NCI-H460 (cell line): ENCODE measurements around the gene SYNJ2. TPM values are rescaled to one million over a fixed set of nuclear protein-coding genes. Genes with fewer than 3 reads are reported as not detected.

Source experiments
- DNase-seq: peaks from one replicate; pipeline ENCODE4 v3.0.0-alpha.2; 2016; ENCODE audit warnings: low read depth; ENCODE audit errors: extremely low read depth
- total RNA-seq: library from RNA; depleted of rRNA; stranded (reverse); fragments of >200 nt; shearing (Covaris generic); gene quantifications from 2 replicates; pipeline ENCODE4 v1.2.3, GENCODE V29; 2014

Gene SYNJ2
- total RNA-seq, 1 experiment from 2014 or later: 3.4 TPM

DNA sequence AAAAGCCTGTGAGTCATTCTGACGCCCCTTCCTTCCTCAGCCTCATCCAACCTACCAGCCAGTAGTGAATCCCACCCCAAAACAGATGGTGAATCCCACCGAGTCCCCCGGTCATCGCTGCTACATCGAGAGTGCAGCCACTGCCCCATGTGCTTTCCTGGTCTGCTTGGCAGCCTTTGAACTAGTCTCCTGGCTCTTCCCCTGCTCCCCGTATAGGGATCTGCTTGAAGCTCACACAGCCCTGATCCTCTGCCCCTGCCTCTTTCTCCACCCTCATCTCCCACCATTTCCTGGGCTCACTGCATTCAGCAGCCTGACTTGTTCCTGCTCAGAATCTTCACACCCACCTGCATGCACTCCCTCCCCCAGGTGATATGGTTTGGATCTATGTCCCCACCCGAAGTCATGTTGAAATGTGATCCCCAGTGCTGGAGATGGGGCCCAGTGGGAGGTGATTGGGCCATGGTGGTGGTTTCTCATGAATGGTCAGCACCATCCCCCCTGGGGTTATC, 14.6 kb downstream of the SYNJ2 start:
- no peak for DNase-seq

DNA sequence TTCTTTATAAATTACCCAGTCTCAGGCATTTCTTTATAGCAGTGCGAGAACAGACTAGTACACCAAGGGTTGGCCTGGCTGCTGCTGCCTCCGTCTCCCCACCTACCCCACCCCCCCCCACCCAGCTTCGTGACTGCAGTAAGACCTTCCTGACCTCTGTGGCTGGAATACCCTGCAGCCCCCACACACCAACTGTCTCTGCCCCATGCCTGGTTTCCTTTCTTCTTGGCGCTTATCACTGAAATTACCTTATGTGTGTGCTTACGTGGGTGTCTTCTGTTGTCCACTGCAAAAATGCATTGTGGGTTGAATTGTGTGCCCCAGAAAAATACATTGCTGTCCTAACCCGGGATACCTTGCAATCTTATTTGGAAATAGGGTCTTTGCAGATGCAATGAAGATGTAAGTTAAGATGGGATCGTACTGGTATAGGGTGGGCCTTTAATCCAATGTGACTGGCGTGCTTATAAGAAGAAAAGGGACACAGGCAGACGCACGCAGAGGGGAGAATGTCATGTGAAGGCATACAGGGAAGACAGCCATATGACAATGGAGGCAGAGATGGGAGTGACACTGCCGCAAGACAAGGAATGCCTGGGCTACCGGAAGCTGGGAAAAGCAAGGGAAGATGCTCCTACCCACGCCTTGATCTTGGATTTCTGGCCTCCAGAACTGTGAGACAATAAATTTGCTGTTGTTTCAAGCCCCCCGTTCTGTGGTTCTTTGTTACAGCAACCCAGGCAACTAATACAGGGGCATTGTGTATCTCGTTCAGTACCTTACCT, 15.4 kb downstream of the SYNJ2 start:
- DNase-seq: no peak

DNA sequence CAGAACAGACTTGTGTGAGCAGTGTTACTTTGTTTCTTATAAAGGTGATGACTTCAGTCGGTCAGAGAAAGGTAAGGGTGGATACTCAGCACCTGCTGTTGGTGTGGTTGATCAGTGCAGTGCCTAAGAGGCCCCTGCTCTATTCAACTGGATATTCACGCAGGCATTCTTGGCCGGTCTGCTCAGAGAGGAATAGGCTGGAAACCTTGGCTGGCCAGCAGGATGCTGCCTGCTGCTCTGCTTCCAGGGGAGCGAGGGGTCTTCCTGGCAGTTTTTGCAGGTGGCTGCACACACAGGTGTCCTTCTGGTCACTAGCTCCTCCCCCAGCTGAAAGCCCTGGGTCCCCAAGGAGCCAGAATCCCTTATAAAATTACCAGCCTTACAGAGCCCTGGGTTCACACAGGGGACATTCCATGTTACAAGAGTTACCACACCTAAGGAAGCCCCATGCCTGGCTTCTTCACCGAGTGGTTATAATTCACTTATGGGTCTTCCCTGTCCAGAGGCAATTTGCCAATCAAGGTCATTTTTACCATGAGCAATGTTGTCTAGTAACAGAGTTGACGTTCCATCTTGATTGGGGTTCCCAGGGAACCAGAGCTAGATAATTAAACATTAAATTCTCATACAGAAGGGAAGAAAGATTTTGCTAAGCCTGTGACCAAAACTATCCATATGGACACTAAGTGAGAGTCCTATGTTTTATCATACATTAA, 16.4 kb downstream of the SYNJ2 start:
- no peak for DNase-seq

DNA sequence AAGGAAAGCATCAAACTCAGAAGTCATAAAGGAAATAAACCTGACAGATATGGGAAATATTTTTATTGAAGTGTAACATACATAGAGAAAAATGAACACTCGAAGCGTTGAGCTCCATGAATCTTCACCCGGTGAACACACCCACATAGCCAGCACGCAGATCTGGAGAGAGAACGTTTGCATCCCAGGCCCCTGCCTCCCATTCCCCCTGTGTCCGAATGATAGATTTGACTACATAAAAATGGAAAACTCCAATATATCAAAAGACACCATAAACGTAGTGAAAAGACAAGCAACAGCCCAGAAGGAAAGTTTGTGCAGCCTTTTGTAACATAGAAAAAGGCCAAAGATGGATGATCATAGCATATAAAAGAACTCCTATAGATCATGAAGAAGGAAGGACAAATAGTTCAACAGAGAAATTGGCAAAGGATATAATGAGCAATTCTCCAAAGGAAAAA, 17.1 kb downstream of the SYNJ2 start:
- DNase-seq: no peak

DNA sequence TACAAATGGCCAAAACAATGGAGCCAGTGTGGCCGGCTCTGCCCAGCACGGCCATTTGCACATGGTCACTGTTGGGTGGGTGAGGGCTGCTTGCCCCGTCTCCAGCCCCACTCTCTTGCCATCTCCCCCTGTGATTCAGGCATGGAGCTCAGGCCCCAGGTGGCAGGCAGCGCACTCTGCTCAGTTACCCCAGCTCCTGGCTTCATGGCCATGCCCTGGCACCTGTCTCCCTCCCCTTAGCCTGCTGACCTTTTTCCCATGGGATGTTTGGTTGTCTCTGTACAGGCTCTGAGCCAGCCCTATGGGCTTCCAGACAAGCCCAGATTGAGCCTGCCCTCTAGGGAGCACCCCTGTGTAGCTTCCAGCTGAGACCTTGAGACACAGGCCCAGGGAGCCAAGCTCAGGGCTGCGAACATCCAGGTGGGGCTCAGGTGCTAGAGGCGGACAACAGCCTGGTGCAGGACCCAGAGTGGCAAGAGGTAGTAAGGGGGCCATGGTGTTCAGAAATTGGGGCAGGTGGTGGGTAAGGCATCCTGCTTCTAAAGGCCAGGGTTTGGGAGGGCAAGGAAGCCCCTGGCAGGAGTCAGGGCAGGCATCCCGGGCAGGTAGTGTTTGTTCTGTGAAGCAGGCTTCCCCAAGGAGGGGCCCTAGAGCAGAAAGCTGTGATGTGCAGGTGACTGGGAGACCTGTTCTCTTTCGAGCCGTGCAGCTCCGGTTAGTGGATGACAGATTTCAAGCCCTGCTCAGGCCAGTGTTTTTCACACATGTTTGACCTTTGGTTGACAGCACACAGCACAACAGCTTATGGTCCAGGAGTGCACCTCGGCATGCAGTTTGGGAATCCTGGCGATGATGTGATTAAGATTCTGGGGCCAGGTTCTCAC, 17.7 kb downstream of the SYNJ2 start:
- DNase-seq: no peak

DNA sequence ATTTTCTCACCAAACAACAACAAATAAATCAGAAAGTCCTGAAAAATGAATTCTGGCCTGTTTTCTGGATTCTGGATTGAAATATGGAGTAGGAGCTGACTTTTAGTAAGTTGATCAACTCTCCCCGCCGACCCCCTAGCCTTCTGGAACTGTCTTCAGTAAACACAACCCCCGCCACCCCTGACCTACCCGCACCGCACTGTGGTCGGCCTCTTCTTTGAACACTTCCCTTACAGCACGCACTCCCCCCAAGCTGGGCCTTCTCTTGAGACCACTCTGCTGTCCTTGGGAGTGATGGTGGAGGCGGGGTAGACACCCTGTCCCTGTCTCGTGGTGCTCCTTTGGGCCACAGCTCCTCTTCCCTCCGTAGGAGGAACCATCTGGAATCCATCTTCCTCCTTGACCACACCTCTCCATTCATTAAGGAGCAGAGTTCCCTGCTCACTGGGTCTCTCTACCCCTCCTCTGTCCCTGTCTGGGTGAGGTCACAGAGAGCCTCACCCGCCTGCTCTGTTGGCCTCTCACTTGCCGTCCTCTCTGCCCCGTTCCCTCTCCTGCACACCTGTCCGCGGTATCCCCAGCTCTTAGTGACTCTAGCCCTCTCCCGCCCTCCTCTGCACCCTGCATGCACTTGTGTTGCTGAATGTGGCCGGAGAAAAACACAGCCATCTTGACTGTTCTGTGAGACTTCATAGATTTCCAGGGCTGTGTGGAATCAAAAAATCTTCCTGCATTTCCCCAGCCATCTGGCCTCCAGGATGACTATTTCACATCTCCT, 19.1 kb downstream of the SYNJ2 start:
- DNase-seq: no peak

DNA sequence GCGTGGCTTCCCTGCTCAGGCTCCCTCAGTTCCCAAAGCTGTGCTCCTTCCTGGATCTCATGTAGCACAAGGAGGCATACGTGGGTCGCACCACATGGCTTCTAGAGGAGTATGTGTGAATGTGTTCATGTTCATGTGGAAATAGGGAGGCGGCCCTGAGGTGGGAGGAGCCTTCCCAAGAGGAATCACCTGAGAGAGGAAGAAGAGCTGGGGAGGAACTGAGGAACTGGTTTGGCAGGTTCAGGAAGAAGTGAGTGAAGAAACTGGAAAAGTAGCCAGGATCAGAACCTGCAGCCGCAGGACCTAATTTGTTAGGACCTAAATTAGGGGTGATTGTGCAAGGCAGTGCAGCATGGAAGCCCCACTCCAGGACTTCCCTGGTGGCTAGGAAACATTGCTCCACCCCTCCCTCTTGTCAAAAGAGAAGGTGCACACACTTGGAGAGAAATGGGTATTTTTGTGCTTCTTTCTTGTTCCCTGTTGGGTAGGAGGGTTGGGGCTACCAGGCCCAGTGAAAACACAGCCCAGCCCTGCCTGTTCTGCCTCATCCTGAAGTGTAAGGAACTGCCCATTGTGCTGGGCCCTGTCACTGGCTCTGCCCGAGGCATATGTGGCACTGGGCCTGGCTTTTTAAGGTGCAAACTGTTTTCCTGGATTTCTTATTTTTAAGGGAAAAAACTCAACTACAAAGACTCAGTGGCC, 20.7 kb downstream of the SYNJ2 start:
- no peak for DNase-seq

DNA sequence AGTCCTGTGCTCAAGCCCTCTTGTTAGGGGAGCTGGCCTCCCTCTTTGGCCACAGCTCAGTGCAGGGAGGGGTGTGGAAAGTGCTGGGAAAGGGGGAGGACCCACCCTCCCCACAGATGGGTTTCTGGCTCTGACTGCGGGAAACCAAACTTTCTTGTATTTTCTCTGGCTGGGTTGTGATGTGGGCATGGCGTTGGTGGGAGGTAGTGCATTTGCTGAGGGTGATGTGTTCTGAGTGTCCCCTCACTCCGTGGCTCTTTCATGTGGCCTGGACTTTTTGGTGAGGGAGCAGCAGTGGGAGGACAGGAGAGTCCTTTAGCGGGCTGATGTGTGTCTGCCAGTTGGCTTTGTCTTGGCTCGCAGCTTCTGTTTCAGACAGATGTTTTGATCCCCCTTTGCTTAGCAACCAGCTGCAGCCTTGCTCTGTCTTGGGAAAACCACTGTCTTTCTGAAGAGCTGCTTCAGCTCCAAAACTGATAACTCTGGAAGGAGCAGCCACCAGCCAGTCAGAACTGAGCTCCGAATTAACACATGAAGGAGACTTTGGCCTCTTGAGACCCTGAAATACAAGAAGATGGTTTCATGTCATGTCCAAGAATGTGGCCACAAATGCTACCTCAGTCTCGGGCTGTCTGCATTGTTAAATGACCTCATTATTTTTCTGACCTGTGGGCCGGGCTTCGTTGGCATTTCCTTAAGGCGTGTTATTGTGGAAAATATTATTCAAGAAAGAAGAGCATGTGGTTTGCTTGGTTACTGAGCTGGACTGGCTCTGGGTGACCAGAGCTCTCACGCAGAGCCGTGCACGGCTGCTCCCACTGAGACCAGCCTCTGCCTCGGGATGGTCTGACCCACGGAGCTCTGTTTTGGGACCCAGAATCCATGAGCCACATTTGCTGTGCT, 21.5 kb downstream of the SYNJ2 start:
- no peak for DNase-seq

DNA sequence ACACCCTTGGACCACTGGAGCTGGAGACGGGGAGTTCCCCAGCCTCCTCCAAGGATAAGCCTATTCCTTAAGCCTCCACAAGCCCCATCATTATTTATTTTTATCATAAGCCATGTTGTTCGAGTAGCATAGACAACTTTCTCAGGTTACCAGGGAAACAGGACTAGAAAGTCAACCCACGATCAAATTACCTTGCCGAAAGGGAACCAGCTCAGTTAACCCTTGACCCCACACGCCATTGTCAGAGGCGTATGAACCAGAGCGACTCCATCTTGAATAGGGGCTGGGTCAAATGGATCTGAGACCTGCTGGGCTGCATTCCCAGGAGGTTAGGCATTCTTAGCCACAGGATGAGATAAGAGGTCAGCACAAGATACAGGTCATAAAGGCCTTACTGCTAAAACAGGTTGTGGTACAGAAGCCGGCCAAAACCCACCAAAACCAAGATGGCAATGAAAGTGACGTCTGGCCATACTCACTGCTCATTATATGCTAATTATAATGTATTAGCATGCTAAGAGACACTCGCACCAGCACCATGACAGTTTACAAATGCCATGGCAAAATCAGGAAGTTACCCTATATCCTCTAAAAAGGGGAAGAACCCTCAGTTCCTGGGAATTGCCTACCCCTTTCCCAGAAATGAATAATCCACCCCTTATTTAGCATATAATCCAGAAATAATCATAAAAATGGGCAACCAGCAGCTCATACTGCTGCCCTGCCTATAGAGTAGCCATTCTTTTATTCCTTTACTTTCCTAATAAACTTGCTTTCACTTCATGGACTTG, 22.4 kb downstream of the SYNJ2 start:
- DNase-seq: no peak

DNA sequence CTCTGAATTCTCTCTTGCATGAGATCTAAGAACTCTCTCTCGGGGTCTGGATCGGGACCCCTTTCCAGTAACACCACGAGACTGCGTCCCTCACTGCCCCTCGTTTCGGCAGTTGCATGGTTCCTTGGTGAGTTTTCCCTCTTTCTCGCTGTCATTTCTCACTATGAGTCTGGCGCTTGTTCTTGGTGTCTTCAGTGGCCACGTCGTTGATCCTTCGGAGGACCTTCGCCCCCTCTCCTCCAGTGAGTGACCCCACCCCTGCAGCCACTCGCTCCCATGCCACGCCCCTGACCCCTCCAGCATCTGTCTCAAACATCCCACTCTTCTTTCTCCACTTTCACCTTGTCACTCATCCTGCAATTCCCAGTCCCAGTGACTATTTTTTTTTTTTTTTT, 23.0 kb downstream of the SYNJ2 start:
- DNase-seq: no peak

DNA sequence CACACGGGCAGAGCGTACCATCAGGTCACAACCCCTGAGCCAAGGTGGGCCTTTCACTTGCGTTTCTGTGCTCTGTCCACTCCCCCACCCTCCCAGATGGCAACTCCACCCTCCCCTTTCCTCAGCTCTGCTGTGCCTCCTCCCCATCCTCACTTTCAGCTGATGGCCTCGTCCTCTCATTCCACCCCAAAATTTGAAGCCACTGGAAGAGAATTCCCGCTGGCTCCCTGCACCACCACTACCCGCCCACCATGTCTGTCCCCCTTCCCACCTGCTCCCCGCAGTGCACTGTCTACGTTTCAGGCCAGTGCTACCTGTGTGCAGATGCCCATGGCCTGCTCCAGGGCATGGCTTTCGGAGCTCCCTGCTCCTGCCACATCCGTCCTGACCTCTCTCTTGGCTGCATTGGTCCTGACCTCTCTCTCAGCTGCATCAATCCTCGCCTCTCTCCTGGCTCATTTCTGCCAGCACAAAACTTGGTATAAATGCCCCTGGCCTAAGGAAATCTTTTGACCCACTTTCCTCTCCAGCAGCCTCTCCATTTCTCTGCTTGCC, 24.0 kb downstream of the SYNJ2 start:
- DNase-seq: no peak

DNA sequence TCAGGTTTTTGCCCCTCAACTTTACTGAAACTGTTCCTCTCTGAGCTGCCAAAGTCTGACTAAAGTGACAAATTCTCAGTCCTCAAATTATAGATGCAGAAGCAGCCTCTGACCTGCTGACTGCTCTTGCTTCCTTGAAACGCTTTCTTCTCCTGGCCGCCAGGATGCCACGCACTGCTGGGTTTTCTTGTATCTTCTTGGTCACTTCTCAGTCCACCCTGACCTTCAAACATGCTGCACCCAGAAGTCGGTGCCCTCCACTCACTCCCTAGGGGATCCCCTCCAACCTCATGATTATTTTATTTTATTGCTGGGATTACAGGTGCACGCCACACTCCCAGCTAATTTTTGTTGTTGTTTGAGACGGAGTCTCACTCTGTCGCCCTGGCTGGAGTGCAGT, 24.7 kb downstream of the SYNJ2 start:
- no peak for DNase-seq

DNA sequence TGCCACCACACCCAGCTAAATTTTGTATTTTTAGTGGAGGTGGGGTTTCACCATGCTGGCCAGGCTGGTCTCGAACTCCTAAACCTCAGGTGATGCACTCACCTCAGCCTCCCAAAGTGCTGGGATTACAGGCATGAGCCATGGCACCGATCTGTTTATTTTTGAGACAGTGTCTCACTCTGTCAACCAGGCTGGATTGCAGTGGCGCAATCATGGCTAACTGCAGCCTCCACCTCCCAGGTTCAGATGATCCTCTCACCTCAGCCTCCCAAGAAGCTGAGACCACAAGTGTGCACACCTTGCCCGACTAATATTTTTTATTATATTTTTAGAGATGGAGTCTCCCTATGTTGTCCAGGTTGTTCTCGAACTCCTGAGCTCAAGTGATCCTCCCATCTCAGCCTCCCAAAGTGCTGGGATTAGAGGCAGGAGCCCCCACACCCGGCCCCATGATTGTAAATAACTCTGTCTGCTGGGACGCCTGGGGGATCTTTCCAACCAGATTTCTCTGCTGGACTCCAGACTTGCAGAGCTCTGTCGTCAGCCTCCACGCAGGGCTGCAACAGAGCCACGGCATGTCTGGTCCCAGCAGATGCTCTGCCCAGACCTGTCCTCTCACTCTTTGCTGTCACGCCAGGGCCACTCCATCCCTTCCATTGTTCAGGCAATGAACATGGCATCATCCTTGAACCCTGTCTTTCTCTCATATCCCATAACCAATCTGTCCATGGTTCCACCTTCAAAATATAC, 25.3 kb downstream of the SYNJ2 start:
- no peak for DNase-seq

DNA sequence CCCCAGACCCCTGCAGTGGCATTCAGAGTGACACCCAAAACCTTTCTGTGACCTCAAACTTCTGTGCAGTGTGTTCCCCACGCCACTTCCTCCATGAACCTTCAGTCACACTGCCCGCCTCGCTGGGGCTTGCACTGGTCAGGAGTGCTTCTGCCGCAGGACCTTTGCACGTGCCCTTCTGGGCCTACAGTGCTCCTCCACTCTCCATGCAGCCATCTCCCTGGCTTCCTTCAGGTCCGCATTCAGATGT, 27.1 kb downstream of the SYNJ2 start:
- DNase-seq: no peak

DNA sequence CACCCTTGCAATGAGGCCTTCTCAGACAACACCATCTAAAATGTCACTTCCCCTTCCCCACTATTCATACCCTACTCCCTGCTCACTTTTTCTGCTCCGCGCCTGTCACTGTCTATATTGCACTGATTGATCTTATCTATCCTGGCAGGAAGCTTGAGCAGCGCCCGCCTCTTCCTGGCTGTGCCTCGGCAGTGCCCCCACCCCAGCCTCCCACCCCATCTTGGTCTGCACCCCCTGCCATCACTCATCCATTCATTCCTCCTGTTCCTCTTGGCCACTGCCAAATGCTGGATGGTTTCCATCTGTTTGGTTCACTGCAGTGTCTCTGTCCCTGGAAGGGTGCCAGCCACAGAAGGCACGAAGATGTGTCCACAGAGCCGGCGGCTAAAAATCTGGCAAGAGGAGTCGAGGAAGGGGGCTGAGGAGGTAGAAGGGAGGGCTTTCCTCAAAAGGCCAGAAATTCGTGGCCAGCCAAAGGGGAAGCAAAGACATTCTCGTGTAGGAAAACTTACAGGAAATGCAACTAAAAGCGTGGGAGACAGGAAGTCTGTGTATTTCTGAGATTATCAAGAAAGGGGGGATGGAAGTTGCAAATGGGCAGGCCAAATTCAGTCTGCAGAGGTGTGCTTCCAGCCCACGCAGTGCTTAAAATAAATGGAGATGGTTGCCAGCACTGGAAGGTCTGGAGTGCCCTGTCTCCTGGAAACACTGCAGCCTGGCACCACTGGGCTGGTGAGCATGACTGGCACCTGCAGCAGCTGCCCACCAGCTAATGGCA, 27.6 kb downstream of the SYNJ2 start:
- DNase-seq: no peak

DNA sequence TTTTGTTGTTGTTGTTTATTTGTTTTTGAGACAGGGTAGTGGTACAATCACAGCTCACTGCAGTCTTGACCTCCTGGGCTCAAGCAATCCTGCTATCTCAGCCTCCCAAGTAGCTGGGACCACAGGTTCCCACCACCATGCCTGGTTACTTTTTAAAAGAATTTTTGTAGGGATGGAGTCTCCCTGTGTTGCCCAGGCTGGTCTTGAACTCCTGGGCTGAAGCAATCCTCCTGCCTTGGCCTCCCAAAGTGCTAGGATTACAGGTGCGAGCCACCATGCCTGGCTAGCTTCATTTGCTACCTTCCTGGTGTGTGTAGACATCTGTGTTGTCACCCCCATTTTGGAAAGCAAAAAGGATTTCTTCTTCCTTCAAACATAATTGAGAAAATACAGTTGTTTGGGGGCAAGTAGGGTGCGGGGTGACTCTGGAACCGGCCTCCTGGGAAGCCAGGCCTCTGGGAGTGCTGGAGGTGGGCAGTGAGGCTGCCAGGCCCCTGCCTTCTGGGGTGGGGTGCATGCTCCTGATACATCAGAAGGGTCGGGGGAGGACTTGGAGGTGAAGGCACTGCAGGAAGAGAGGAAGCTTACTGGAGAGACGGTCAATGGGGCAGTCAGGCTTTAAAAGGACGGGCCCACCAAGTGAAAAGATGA, 28.4 kb downstream of the SYNJ2 start:
- DNase-seq: no peak
